Activated effector memory CD4-positive, alpha-beta T cell treated with anti-CD3 and anti-CD28 coated beads, Interleukin-2, amount 50 U/mL, for 16 hours (primary cell): ENCODE results near the gene USP34.
"Not testable (repeated sequence)": the region's sequence is repeated elsewhere in the genome, so short reads cannot be mapped to it uniquely, and the experiment has no call there.

Source experiments
- DNase-seq: peaks from one replicate; pipeline ENCODE4 v3.0.0-alpha.2; 2020

USP34 gene

GRCh38 chr2:61181382-61182058, 289.4 kb downstream of the USP34 start:
- no peak for DNase-seq

- no peak for DNase-seq
These were observed 290.2 kb downstream of the USP34 start for GRCh38 chr2:61180686-61181085.

DNA sequence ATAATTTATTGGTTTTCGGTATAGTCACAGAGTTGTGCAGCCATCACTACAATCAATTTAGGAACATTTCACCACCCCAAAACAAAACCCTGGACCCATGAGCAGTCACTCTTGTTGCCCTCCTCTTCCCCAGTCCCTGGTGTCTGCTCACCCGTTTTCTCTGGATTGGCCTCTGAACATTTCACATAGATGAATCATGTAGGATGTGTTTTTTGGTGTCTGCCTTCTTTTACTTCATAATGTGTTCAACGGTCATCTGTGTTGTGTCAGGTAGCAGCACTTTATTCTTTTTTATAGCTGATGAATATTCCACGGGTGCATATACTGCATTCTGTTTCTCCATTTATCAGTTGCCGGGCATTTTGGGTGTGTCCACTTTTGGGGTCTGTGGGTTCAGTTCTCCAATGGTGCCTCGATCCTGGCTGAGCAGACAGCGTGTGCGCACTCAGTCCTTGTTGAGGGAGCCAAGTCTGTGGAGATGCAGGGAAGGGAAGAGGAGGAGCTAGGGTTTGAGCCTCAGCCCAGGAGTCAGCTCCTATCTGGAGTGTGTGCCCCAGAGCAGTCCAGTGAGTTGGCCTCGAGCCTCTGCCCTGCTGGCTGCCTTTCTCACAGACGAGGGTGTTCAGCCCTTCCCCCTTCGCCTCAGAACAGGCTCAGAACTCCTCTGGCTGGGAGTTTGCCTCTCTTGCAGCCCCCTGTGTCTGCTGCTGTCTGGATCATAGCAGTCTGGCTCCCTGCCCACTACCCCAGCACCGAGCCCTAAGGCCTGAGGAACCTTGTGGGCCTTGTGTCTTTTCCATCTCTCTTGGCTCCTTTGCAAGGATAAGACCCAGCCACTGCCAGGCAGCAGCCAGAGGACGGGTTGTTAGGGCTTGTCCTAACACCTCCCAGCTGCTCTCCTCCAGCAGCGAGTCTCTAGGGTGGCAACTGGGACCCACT, 290.9 kb downstream of the USP34 start:
- no peak for DNase-seq

- DNase-seq = peak; percentile 66
These were observed 292.0 kb downstream of the USP34 start for GRCh38 chr2:61178603-61179545.

DNA sequence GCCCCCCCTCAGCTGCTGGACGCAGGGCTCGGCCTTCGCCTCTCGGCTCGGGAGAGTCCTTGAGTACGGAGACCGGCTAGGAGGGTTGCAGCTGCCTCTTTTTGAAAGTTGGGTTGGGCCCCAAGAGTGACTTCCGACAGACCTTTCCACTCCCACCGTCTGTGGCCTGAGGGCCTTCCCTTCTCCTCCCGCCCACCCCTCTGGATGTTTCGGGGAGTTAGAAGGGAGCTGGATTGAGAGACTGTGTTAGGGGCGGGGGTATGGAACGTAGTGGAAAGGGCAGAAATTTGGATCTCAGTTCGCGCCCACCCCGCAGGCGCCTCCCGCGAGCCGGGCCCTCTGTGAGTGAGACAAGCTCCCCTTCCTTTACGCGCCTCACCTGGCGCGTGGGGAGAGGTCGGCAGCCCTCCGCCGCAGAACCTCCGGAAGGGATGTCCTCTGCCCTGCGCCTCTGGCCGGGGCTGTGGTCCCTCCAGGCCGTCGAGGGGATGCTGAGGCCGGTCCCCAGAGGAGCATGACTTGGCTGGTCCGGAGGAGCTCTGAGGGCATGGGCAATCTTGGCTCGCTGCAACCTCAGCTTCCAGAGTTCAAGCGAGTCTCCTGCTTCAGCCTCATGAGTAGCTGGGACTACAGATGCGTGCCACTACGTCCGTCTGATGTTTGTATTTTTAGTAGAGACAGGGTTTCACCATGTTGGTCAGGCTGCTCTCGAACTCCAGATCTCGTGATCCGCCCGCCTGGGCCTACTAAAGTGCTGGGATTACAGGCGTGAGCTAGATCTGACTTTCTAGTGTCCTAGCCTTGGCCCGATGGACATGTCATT, 292.9 kb downstream of the USP34 start:
- DNase-seq = peak; percentile 79

DNA sequence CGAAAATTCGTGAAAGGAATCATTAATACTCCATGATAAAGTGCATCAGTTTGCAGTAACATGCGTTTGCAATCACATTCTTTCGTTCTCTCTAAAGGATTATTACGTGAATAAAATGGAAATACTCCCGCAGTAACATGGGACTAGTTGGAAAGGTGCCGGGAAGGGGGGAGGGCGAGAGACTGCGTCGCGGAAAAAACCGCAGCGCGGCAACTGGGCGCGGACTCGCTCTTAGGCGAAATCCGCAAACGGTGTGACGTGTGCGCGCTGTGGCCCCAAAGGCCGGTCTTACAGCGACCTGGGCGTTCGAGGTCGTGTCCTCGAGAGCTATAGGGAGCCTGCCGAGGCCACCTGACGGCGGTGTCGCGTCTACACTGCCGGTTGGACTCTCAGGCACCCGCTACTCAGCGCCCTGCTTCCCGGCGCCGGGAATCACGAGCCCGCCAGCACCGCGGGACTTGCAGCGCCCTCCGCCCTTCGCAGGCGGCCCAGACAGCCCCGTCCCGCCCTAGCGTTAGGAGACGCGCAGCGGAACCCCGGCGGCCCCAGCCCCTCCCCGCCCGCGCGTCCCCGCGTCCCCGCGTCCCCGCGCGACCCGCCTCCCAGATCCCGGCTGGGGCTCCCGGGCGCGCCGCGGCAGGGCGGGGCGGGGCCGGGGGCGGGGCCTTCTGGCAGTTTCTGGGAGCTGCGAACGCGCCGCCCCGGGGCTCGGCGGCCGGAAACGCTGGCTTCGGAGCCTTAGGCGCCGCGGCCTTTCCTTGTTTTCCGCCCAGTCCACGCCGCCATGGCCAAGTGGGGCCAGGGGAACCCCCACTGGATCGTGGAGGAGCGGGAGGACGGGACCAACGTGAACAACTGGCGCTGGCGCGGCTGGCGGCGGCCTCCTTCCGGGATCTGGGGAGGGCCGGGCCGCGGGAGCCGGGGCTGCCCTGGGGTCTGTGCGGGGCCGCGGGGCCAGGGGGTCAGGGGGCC, 293.8 kb downstream of the USP34 start:
- DNase-seq = peak; percentile 98

DNA sequence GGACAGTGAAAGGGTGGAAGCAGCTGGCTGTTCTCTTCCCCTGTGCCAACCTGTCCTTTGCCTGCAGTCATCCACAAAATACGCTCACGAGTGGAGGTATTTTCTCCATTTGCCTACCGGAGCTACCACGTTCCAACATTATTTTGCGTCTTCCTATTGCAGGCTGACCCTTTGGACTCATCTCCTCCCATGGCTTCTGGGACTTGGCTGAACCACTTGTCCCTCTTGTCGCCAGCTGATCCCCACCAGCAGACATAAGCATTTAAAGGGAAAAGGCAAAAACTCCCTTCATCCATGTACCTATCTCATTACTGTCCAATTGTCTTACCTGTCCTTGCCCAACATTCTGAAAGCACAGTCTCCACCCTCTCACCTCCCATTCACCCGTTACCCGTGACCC, 295.9 kb downstream of the USP34 start:
- DNase-seq = no peak

- no peak for DNase-seq
These were observed 297.8 kb downstream of the USP34 start for GRCh38 chr2:61173116-61173515.

- DNase-seq = no peak
These were observed 298.2 kb downstream of the USP34 start for GRCh38 chr2:61172671-61173070.

GRCh38 chr2:61167579-61167978, 303.3 kb downstream of the USP34 start:
- DNase-seq = no peak

GRCh38 chr2:61165946-61166345, 304.9 kb downstream of the USP34 start:
- no peak for DNase-seq

- DNase-seq = not testable (repeated sequence)
These were observed 305.8 kb downstream of the USP34 start for GRCh38 chr2:61165082-61165481.

DNA sequence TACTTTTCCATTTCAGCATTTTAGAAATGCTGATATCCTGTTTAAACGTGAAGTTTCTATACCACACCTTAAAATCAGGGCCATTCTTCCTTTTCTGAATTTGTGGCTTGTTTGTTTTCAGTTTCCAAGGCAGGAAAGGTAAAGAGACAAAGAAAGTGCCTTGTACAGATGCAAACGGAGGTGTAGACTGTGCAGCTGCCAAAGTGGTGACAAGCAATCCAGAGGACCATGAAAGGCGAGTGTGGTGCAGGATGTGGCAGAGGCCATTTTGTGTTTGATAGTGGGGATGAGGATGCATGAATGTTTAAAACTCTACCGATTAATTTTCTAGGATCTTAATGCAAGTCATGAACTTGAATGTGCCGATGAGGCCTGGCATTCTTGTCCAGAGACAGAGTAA, 308.2 kb downstream of the USP34 start:
- DNase-seq = no peak

DNA sequence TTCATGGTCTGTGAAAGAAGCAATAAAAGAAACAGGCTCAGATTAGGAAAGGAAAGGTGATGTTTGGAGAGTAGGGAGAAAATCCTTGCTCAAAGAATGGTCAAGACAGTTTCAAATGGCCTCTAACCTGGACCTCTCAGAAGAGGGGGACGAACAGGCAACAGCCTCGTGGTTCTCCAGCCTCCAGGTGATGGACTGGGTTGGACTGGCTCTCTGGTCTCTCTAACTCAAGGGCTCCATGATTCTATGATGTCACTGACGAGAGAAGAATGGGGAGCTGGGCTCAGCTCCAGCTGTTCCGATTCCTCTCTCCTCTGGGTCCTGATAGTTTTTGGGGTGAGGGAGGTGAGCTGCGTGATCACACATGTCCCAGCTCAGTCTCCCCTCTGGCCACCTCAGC, 309.0 kb downstream of the USP34 start, which contains the start of gene C2orf74:
Gene C2orf74, plus strand, starts transcription at position 301 of the 400 bp plus-strand sequence. CDS start 327 bp downstream, outside the sequence.
- no peak for DNase-seq

DNA sequence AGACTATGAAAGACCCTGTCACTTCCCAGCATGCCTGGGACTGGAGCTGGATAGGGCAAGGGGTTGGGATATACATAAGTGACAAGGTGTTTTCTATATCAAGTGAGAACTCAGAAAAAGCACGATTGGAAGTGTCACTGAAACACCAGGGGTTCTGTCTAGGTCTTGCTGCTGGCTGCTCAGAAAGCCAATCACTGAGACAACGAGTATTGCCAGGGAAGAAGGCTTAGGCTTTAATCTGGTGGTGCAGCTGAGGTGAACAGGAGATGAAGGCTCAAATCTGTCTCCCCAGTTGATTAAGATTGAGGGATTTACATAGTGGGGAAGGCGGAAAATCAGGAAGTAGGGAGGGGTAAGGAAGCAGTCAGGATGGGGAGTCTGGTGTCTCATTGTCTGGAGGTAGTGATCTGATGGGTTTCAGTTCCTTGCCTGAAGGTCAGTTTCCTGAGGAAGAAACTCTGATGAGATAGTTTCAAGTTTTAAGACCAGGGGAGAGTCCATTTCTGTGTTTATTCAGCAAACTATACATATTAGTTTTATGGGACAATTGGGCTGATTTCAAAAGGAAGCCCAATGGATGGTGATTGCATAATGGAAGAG, 312.4 kb downstream of the USP34 start:
- DNase-seq = no peak

- no peak for DNase-seq
These were observed 313.4 kb downstream of the USP34 start for GRCh38 chr2:61157371-61158003.

- DNase-seq = no peak
These were observed 319.5 kb downstream of the USP34 start for GRCh38 chr2:61151436-61151835.

DNA sequence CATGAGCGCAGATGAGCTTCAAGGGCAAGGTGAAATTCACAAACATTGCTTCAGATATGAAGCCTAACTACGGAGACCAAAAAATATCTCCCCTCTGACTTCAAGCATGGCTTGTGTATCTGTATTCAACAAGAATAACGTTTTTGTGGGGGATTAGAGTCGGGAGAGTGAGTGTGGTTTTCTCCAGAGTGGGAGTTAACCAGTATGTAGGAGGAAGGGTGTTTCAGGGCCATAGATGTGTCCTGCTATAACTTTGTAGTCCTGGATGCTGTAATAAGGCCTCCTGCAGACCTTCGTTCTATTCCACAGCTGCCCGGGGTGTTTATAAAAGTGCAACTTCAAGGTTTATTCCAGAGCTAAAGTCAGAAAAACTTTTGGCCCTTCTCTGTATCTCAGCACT, 321.8 kb downstream of the USP34 start:
- no peak for DNase-seq

GRCh38 chr2:61148091-61148490, 322.8 kb downstream of the USP34 start:
- DNase-seq = not testable (repeated sequence)

DNA sequence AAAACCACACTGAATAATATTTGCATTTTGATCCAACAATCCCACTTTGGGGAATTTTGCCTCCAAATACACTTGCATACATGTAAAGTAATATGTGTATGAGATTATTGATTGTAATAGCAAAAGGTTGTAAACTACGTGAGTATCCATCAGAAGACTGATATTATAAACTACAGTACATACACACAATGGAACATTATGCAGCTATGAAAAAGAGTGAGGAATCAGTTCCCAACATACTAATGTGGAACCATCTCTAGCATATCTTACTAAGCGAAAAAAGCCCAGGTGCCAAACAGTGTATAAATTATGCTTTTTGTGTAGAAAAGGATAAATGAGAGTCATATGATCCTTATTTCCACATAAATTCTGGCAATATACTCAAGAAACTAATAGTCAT, 324.9 kb downstream of the USP34 start:
- DNase-seq = no peak
